ENCODE results near the gene C9orf43. TPM values are rescaled to one million over a fixed set of nuclear protein-coding genes. Genes with fewer than 3 reads are reported as not detected.
A peak's percentile ranks its signal among the peaks of the same experiment; 100 is the strongest.

Gene C9orf43
- total and polyA plus RNA-seq, 9 of the 15 experiments (the other 6 are each of a cell fraction or from before 2014, with no cell fraction given): 0.21 to 0.58 (median 0.33) TPM

DNA sequence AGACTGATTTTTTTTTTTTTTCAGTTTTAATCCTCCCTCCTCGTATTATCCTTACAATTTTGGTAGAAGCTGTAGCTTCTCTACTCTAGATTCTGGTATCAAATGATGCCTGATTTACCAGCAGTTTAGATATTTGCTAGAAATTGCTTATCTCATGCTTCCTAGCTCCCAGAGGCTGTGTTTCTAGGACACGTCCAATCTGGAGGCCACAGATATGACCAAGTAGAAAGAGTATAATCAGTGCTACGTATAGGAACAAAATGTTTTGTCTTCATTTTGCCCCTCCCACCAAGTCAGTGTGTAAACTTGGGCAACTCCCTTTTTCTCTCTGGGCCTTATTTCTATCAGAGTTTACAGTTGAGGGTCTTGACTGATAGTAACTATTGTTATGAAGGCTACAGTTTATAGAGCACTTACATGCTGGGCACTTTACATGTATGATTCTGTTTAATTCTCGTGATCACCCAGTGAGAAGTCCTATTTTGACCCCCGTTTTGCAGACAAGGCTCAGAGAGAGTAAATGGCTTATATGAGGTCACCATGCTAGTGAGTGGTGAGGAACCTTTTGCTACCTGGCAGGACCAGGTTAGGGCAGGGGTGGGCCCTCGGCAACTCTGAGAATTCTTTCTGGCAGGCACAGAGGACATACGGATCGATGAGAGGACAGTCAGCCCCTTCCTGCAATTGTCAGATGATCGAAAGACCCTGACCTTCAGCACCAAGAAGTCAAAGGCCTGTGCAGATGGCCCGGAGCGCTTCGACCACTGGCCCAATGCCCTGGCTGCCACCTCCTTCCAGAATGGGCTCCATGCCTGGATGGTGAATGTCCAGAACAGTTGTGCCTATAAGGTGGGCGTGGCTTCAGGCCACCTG lies 41.3 kb upstream of the C9orf43 start (continued):
- TF ChIP-seq RHOXF2B (CRISPR knock-in tag; conservative IDR thresholded peaks at IDR 0.05) (no peak), TCF3 (CRISPR knock-in tag; IDR thresholded peaks at IDR 0.05) (peak; percentile 97), NEUROD1 (IDR thresholded peaks at IDR 0.05; ENCODE audit: borderline replicate concordance, low read depth, low read length, partially characterized antibody) (peak; percentile 47), ZNF75A (CRISPR knock-in tag; IDR thresholded peaks at IDR 0.05) (no peak), SETDB1 (IDR thresholded peaks at IDR 0.05; ENCODE audit: low read length) (no peak), PHTF2 (CRISPR knock-in tag; IDR thresholded peaks at IDR 0.05) (no peak), HNRNPLL (IDR thresholded peaks at IDR 0.05; ENCODE audit: low read depth, low read length, poor library complexity, severe bottlenecking) (no peak), NR2C2 (CRISPR knock-in tag; IDR thresholded peaks at IDR 0.05) (no peak), NR2C2 (tag; IDR thresholded peaks at IDR 0.05) (no peak), THRAP3 (IDR thresholded peaks at IDR 0.05; ENCODE audit: borderline replicate concordance) (no peak), CCAR2 (IDR thresholded peaks at IDR 0.05; ENCODE audit: low read depth, low read length) (no peak), ESRRA (IDR thresholded peaks at IDR 0.05; ENCODE audit: borderline replicate concordance, low read depth) (no peak), KLF16 (IDR thresholded peaks at IDR 0.05) (peak; percentile 92), TCFL5 (CRISPR knock-in tag; conservative IDR thresholded peaks at IDR 0.05) (no peak), YY1 (IDR thresholded peaks at IDR 0.05; ENCODE audit: borderline replicate concordance in 1 of 3, control insufficient read depth in 1 of 3, extremely low read depth in 1 of 3, insufficient read depth in 3 of 3, insufficient read length in 1 of 3, insufficient replicate concordance in 2 of 3, low read depth in 1 of 3, low read length in 2 of 3) (no peak)
- TF ChIP-seq, protein P1, sequence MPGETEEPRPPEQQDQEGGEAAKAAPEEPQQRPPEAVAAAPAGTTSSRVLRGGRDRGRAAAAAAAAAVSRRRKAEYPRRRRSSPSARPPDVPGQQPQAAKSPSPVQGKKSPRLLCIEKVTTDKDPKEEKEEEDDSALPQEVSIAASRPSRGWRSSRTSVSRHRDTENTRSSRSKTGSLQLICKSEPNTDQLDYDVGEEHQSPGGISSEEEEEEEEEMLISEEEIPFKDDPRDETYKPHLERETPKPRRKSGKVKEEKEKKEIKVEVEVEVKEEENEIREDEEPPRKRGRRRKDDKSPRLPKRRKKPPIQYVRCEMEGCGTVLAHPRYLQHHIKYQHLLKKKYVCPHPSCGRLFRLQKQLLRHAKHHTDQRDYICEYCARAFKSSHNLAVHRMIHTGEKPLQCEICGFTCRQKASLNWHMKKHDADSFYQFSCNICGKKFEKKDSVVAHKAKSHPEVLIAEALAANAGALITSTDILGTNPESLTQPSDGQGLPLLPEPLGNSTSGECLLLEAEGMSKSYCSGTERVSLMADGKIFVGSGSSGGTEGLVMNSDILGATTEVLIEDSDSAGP (CRISPR knock-in tag; IDR thresholded peaks at IDR 0.05): no peak
- TF ChIP-seq, protein P2, sequence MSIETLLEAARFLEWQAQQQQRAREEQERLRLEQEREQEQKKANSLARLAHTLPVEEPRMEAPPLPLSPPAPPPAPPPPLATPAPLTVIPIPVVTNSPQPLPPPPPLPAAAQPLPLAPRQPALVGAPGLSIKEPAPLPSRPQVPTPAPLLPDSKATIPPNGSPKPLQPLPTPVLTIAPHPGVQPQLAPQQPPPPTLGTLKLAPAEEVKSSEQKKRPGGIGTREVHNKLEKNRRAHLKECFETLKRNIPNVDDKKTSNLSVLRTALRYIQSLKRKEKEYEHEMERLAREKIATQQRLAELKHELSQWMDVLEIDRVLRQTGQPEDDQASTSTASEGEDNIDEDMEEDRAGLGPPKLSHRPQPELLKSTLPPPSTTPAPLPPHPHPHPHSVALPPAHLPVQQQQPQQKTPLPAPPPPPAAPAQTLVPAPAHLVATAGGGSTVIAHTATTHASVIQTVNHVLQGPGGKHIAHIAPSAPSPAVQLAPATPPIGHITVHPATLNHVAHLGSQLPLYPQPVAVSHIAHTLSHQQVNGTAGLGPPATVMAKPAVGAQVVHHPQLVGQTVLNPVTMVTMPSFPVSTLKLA (conservative IDR thresholded peaks at IDR 0.05): peak in 1 of 2 experiments; percentile 49; a peak in 1 of 4 replicates
- TF ChIP-seq, protein P3, sequence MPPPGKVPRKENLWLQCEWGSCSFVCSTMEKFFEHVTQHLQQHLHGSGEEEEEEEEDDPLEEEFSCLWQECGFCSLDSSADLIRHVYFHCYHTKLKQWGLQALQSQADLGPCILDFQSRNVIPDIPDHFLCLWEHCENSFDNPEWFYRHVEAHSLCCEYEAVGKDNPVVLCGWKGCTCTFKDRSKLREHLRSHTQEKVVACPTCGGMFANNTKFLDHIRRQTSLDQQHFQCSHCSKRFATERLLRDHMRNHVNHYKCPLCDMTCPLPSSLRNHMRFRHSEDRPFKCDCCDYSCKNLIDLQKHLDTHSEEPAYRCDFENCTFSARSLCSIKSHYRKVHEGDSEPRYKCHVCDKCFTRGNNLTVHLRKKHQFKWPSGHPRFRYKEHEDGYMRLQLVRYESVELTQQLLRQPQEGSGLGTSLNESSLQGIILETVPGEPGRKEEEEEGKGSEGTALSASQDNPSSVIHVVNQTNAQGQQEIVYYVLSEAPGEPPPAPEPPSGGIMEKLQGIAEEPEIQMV (tag; conservative IDR thresholded peaks at IDR 0.05; ENCODE audit: low read depth): no peak
